ENCODE measurements around the gene ARHGEF16.

Gene ARHGEF16

DNA sequence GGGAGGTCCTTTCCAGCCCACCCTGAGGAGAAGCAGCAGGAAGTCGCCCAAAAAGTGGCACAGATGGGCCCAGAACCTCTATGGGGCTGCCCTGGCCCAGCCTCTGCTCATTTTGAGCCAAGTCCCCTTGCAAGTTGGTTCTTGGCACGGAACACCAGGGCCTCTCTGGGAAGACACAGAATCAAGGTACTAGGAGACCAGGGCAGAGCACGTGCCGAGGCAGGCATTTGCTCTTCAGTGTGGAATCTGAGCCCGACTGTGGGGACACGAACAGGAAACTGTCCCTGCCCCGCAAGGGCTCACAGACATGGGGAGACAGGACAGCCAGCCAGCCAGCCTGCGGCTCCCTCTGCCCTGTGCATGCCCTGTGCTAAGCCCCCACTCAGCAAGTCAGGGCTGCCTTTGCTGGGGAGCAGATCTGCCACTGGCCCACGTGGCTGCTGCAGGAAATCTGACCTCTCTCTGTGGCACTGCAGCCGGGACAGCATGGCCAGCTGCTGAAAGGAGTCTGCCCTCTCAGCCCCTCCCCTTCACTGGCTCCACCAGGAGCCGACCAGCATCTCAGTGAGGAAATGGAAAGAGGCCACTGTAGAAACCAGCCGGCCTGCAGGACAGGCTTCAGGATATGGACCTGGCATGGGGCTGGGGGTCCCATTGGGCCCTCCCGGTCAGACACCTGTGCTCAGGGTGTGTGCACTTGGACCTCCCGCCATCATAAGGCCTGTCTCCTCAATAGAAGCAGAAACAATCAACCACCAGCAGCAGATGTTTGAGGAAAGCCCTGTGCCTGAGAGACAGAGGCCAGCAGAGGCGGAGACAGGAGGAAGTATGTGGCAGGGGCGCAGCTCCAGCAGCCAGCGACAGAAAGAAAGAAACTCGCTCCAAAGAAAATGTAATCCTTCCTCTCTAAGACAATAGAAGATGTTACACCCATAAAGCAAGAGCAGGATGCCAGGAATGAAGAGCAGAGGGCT is 3.7 kb downstream of the ARHGEF16 start:
- no peak for DNase-seq

DNA sequence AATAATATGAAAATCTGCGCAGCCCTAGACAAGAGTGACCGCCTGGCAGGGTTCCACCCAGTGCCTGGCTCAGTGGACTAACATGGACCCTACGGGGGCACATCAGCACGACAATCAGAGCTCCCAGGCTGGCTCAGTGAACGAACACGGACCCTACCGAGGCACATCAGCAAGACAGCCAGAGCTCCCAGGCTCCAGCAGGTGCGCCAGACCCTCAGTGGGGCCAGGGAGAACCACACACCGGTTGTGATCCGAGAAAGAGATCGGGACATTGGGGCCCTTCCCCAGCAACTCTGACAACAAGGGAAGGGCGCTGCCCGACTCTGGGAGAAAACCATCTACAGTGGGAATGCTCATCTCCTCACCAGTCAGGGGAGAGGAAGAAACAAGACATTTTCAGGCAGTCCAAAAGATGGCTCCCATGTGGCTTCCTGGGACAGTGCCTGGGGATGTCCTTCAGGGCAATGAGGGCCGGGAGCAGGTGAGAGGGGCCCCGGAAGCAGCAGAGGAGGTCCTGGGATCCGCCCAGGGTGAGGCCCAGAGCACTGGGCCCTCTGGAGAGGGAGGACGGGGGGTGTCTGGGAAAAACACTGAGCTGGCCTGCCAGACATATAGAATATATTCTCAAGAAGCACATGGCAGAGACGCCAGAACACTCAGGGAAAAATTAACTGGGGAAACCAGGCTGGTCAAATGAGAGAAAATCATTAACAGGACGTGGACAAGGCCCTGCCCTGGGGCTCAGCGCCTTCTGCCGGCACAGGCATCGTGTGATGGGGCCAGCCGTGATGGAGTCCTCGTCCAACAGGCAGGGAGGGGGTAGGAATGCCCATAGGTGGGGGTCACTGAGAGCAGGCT is 4.8 kb downstream of the ARHGEF16 start:
- no peak for DNase-seq

GRCh38 chr1:3459940-3460671 is 5.6 kb downstream of the ARHGEF16 start:
- no peak for DNase-seq

DNA sequence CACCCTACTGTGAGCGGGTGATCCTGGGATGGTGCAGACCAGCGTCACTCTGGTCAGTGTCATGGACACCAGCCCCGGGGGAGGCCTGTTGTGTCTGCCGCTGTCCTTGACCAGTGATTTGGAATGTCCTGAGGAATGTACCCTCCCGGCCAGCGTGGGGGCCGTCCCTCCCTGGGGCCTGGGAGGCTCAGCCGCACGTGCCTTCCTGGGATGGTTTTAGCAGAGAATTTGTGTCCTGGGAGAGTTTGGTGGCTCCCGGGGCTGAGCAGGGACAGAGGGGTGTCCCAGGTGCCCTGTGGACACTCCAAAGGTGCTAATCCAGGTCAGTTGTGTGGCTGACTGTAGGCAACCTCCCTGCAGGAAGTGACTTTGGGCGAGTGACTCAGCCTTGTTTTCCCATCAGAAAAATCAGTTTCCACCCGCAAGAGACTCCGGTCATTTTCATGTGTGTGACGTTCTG is 6.2 kb downstream of the ARHGEF16 start:
- DNase-seq = no peak

DNA sequence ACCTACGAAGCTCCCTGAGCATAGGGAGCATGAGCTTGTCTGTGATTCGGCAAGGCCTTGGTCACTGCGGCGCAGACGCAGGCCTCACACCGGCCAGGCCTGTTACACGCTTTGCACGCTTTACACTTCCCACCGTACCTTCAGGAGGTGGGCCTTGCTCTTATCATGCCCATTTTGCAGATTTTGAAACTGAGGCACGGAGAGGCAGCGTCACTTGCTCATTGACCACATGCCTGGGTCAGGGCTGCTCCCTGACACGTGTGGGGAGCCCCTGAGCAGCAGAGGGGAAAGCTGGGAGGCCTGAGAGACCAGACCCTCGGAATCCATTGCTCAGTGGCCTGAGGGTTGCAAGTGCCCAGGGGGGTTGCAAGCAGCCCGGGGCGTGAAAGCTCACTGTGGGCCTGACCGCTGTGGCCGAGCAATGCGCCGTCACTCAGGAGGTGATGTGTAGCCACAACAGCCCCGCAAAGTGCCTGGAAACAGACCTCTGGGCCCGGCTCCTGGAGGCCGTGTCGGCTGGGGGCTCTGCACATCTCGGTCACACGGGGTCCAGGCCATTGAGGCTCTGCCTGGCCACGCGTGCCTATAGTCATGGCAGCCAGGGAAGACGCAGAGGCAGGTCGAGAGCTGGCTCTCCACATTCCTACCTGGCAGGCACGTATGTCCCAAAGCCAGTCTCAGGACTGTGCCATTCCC is 6.9 kb downstream of the ARHGEF16 start:
- DNase-seq = no peak

DNA sequence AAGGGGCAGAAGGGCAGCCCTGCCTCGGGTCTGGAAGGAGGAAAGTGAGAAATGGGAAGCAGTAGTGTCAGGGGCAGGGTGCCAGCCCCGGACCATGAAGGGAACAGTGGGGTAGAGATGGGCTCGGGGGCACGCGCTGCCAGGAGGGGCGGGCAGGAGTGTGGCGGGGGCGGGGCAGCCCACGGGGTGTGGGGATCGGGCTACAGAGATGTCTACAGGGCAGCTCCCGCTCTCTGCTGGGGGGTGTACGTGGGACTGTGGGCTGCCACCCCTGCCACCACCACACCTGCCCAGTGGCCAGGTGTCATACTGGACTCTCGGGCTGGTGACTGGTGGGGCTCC is 7.4 kb downstream of the ARHGEF16 start:
- DNase-seq = no peak

DNA sequence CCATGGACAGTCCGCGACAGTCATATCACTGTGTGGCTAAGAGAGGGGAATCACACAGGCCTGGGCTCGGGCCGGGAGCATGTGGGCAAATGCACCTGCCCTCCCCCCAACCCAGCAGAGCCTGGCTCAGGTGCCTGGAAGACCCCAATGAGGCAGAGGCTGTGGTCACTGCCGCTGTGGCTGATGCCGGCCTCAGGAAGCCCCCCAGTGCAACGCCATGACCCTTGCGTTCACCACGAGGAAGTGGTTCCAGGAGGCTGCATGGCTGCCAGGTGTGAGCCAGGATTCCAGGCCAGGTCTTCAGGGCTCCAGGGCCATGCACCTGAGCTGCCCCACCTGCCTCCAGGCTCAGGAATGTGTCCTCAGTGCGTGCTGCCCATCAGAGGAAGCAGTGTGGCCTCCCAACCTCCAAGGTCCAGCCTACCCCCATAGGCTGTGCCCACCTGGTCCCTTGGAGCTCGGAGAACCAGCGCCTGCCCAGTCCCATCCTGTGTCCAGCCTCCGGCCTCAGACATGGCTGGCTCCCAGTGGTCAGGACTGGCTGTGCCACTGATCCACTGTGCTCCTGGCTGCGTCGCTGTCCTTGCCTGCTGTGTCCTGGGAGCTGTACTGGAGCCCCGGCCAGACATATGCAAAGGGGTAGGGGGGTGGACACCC is 8.0 kb downstream of the ARHGEF16 start:
- DNase-seq = no peak

GRCh38 chr1:3463013-3463385 is 8.5 kb downstream of the ARHGEF16 start:
- DNase-seq = no peak

- no peak for DNase-seq
These were observed 9.0 kb downstream of the ARHGEF16 start for GRCh38 chr1:3463408-3463863.

DNA sequence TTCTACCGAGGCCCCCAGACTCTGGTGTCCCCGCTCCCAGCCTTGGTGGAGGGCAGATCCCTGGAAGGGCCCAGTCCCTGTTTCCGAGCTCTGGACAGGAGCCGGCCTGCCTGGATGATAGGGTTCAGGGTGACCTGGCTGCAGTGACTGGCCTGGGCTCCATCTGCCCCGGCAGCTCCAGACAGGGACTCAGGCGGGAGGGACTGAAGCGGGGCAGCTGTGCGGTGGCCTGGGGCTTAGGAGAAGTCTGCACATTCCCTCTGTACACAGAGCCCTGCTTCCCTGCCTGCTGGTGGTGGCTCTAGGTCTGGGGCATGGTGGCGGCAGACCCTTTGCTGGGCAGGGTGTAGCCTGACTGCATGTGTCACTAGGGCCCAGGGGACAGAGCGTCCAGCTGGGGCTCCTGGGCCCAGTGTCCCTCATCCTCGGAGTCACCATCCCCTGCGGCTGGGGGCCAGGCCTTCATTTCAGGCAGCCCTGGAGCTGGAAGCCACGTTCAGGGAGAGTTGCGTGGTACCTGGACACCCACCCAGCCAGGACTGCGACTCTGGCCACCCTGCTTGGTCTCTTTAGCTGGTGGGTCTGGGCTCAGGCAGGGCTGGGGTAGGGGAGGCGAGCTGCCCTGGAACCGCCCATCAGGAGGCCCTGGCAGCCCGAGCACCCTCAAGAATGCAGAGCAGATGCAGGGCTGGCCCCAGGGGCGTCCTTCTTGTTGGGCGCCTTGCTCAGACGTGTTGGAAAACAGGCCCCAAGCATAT is 9.6 kb downstream of the ARHGEF16 start:
- no peak for DNase-seq

DNA sequence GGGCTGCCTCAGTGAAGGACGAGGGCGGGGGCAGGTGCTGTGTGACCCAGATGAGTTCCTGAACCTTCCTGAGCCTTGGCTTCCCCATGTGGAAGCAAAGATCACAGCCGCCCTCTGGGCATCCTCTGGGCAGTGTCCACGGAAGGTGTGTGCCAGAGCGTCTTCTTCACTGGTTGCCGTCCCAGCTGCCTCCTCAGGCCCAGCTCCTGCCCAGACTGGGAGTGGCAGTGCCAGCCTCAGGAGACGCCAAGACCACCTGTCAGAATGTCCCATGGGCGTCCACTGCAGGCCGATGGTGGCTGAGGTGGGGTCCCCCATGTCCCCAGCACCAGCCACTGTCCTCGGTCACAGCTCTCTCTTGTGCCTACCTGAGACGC is 10.2 kb downstream of the ARHGEF16 start:
- DNase-seq = no peak

GRCh38 chr1:3465091-3465934 is 10.8 kb downstream of the ARHGEF16 start:
- no peak for DNase-seq

GRCh38 chr1:3465935-3466321 is 11.5 kb downstream of the ARHGEF16 start:
- DNase-seq = no peak

GRCh38 chr1:3466366-3467075 is 12.1 kb downstream of the ARHGEF16 start:
- no peak for DNase-seq

DNA sequence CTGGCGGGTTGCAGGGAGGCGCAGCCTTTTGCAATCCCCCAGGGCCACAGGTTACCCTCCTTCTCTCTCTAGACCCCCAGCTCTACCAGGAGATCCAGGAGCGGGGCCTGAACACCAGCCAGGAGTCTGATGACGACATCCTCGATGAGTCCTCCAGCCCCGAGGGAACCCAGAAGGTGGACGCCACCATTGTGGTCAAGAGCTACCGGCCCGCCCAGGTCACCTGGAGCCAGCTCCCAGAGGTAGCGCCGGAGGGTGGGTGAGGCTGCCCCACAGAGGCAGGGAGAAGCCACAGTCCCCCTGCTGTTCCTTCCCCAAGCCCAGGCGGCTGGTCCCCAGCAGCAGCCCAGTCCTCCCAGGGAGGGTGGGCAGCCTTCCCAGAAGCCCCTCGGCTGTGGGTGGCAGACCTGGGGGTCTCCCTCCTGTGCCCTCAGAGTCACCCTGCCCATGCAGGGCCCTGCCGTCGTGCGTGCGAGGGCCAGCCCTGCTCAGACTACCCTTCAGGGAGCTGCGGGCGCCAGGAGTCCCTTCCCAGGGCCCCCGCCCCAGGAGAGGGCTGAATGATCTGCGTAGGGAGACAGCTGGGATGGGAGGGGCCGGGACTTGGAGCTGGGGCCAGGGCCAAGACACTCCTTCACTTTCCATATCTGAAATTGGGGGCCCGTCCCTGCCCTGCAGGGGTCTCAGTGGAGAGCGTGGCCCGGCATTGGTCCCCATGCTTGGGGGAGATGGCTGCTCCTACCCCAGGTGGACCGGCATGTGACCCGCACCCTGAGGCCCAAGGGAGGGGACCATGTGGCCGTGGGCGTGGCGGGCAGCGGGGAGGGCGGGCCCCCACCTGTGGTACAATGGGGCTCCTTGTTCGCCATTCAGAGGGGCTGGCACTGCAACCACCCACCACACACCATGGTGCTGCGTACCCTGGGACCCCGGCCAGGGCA is 12.9 kb downstream of the ARHGEF16 start:
- no peak for DNase-seq

DNA sequence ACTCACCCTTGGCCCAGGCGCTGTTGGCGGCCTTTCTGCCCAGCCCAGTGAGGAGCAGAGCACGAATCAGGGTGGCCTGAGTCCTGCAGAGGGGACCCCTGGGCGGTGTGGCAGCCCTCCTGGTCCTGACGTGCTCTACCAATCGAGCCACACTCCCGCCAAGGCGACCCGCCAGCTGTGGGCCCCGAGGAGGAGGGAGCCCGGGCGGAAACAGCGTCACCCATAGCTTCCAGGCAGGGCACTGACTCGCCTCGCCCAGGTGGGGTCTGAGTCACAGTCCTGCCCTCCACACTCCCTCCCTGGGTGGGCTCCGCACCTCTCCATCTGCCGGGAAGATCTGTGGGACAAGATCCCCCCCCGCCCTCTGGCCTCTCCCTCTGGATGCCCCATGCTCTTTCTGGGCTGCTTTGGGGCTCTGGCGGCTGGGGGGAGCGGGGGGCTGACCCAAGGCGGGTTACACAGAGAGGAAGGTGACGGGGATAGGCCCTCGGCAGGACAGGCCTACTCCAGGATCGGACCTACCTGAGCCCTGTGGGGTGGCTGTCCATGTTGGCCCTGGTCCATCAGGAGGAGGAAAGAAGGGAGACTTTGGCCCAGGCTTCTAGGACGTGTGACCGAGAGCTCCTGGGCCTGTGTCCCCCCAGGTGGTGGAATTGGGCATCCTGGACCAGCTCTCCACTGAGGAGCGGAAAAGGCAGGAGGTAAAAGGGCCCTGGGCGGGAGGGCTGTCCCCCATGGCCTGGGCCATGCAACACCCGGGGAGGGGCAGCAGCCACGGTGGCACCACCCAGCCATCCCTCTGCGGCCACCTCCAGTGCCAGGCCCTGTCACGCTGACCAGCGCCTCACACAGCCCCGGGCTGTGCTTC is 14.0 kb downstream of the ARHGEF16 start:
- no peak for DNase-seq

Measured in CD4-positive, alpha-beta T cell treated with Interferon alpha-2 for 1 hour (primary cell).